H1 (cell line): ENCODE data around the gene ESYT2. TPM values are rescaled to one million over a fixed set of nuclear protein-coding genes. Genes with fewer than 3 reads are reported as not detected.

Experiments
- CTCF ChIA-PET: fragments of 300-600 bp; sonication (Branson Sonifier 250); formaldehyde crosslinking; loops from one replicate; lab custom pipeline; 2021; ENCODE audit not compliant: partially characterized antibody; lab: Charles Lee
- POLR2A ChIA-PET: fragments of 300-600 bp; sonication (Branson Sonifier 250); formaldehyde crosslinking; loops from one replicate; lab custom pipeline; 2021; ENCODE audit warnings: inconsistent platforms; ENCODE audit not compliant: partially characterized antibody; lab: Charles Lee
- DNase-seq, 2 experiments: peaks; one replicate each; pipeline versions ENCODE4 v3.0.0 to v3.0.0-alpha.2; 2010 to 2022; ENCODE audit warnings: low spot score in 2 of 2, low read depth in 1 of 2, mixed read lengths in 1 of 2
- FAIRE-seq: peaks from 2 replicates; lab custom pipeline; 2011; peaks lifted over from hg19 to GRCh38; lab: Jason Lieb, UNC
- H2AFZ ChIP-seq: 2 replicates; pipeline ENCODE4 v1.8.1; 2012; ENCODE audit warnings: low read length, inconsistent platforms
- H2AK5ac ChIP-seq: 2 replicates; pipeline ENCODE4 v1.6.1; 2013; ENCODE audit warnings: low read depth, low read length
- H2BK120ac ChIP-seq: replicated peaks from 2 replicates; pipeline ENCODE3; 2013; ENCODE audit warnings: low read depth, low read length, inconsistent platforms
- H2BK12ac ChIP-seq: 2 replicates; pipeline ENCODE4 v1.6.1; 2013; ENCODE audit warnings: low read depth, low read length
- H2BK15ac ChIP-seq: 2 replicates; pipeline ENCODE4 v1.6.1; 2013; ENCODE audit warnings: low read length
- H2BK20ac ChIP-seq: 2 replicates; pipeline ENCODE4 v1.6.1; 2013; ENCODE audit warnings: low read length
- H2BK5ac ChIP-seq: 2 replicates; pipeline ENCODE4 v1.6.1; 2013; ENCODE audit warnings: low read depth, low read length
- H3K14ac ChIP-seq: 2 replicates; pipeline ENCODE4 v1.6.1; 2013; ENCODE audit warnings: inconsistent platforms; ENCODE audit not compliant: insufficient read length
- H3K18ac ChIP-seq: 2 replicates; pipeline ENCODE4 v1.6.1; 2013; ENCODE audit warnings: low read length; ENCODE audit errors: extremely low read depth
- H3K23ac ChIP-seq: 2 replicates; pipeline ENCODE4 v1.6.1; 2013; ENCODE audit warnings: inconsistent platforms; ENCODE audit not compliant: insufficient read length
- H3K23me2 ChIP-seq: 2 replicates; pipeline ENCODE4 v1.6.1; 2013; ENCODE audit warnings: low read depth, low read length
- H3K27ac ChIP-seq: 2 replicates; pipeline ENCODE4 v1.6.1; 2011; ENCODE audit warnings: low read depth, low read length, inconsistent platforms
- H3K27me3 ChIP-seq, 4 experiments: replicated peaks in 1 of 4; 1 replicate in 1 of 4; 2 replicates in 3 of 4; pipeline versions ENCODE4 v1.6.1 to v1.8.1; 2011 to 2013; ENCODE audit warnings: low read length in 3 of 4, mild to moderate bottlenecking in 3 of 4, inconsistent platforms in 2 of 4, mixed read lengths in 2 of 4, moderate library complexity in 1 of 4; ENCODE audit not compliant: control insufficient read depth in 3 of 4, insufficient read depth in 3 of 4; ENCODE audit errors: extremely low read depth in 1 of 4
- H3K36me3 ChIP-seq, 4 experiments: 2 replicates each; pipeline versions ENCODE4 v1.6.1 to v1.8.1; 2011 to 2013; ENCODE audit warnings: mild to moderate bottlenecking in 4 of 4, low read length in 3 of 4, moderate library complexity in 2 of 4, control low read depth in 1 of 4, inconsistent platforms in 1 of 4; ENCODE audit not compliant: insufficient read depth in 4 of 4, control insufficient read depth in 2 of 4
- H3K4ac ChIP-seq: replicated peaks from 2 replicates; pipeline ENCODE3; 2013; ENCODE audit warnings: low read length, low read depth, mixed read lengths, inconsistent platforms; ENCODE audit not compliant: insufficient read length
- H3K4me1 ChIP-seq, 4 experiments: replicated peaks in 1 of 4; 1 replicate in 1 of 4; 2 replicates in 3 of 4; pipeline versions ENCODE4 v1.6.1 to v1.8.1; 2011 to 2013; ENCODE audit warnings: low read length in 3 of 4, inconsistent platforms in 2 of 4, mixed read lengths in 1 of 4; ENCODE audit not compliant: insufficient read depth in 4 of 4, control insufficient read depth in 3 of 4
- H3K4me2 ChIP-seq, 2 experiments: 2 replicates each; pipeline versions ENCODE4 v1.6.1 to v1.8.1; 2011 to 2013; ENCODE audit warnings: low read depth in 2 of 2, low read length in 2 of 2, control low read depth in 1 of 2, inconsistent platforms in 1 of 2, mild to moderate bottlenecking in 1 of 2; ENCODE audit not compliant: insufficient read depth in 1 of 2
- H3K4me3 ChIP-seq, 4 experiments: fragments of 200-600, 300-600 bp in 1 of 4; sonication (generic), shearing (Covaris generic), sonication (Bioruptor Twin) in 1 of 4; 2 replicates each; pipeline versions ENCODE4 v1.5.1 to v1.8.1; 2011 to 2016; ENCODE audit warnings: low read length in 4 of 4, low read depth in 3 of 4, control low read depth in 2 of 4, inconsistent platforms in 2 of 4, mild to moderate bottlenecking in 2 of 4, mixed read lengths in 1 of 4, moderate library complexity in 1 of 4; ENCODE audit not compliant: insufficient read depth in 2 of 4; ENCODE audit errors: extremely low read depth in 1 of 4
- H3K56ac ChIP-seq: replicated peaks from 2 replicates; pipeline ENCODE3; 2013; ENCODE audit warnings: low read depth, mild to moderate bottlenecking, mixed read lengths, low read length, inconsistent platforms; ENCODE audit not compliant: insufficient read length
- H3K79me1 ChIP-seq: 2 replicates; pipeline ENCODE4 v1.6.1; 2013; ENCODE audit warnings: low read depth, low read length, control low read depth
- H3K79me2 ChIP-seq, 2 experiments: 2 replicates each; pipeline versions ENCODE4 v1.6.1 to v1.8.1; 2012 to 2013; ENCODE audit warnings: low read length in 2 of 2, mild to moderate bottlenecking in 2 of 2, inconsistent platforms in 1 of 2; ENCODE audit not compliant: insufficient read depth in 2 of 2, control insufficient read depth in 1 of 2
- H3K9ac ChIP-seq, 4 experiments: replicated peaks in 1 of 4; 1 replicate in 1 of 4; 2 replicates in 3 of 4; pipeline versions ENCODE4 v1.6.1 to v1.8.1; 2011 to 2013; ENCODE audit warnings: low read depth in 3 of 4, low read length in 3 of 4, control low read depth in 2 of 4, mild to moderate bottlenecking in 2 of 4, moderate library complexity in 2 of 4, inconsistent platforms in 1 of 4; ENCODE audit errors: extremely low read depth in 1 of 4
- H3K9me3 ChIP-seq, 2 experiments: 2 replicates each; pipeline versions ENCODE4 v1.6.1 to v1.8.1; 2012 to 2013; ENCODE audit warnings: mild to moderate bottlenecking in 2 of 2, moderate library complexity in 2 of 2, control low read depth in 1 of 2, inconsistent platforms in 1 of 2, low read depth in 1 of 2, low read length in 1 of 2, mixed read lengths in 1 of 2; ENCODE audit not compliant: insufficient read depth in 2 of 2
- H4K20me1 ChIP-seq, 2 experiments: replicated peaks in 1 of 2; 2 replicates each; pipeline versions ENCODE3 to v1.8.1; 2011 to 2013; ENCODE audit warnings: inconsistent platforms in 2 of 2, low read length in 2 of 2, mild to moderate bottlenecking in 1 of 2; ENCODE audit not compliant: insufficient read depth in 2 of 2, control insufficient read depth in 1 of 2
- H4K5ac ChIP-seq: 2 replicates; pipeline ENCODE4 v1.6.1; 2013; ENCODE audit warnings: low read length, low read depth, mixed read lengths, inconsistent platforms; ENCODE audit not compliant: insufficient read length
- H4K8ac ChIP-seq: 2 replicates; pipeline ENCODE4 v1.8.0; 2013; ENCODE audit warnings: mild to moderate bottlenecking, moderate library complexity, low read length, inconsistent platforms; ENCODE audit not compliant: insufficient read depth; ENCODE audit errors: extremely low read depth
- H4K91ac ChIP-seq: replicated peaks from 2 replicates; pipeline ENCODE3; 2013; ENCODE audit warnings: low read length, mixed read lengths, inconsistent platforms; ENCODE audit not compliant: insufficient read length
- ATF2 ChIP-seq: IDR thresholded peaks from 2 replicates; pipeline ENCODE4 v1.6.1; 2012; ENCODE audit warnings: low read length, inconsistent platforms
- CBX8 ChIP-seq: fragments of 300-800, 300-1000 bp; sonication (generic); IDR thresholded peaks from 2 replicates; pipeline ENCODE4 v1.7.1; 2016; ENCODE audit warnings: low read depth, low read length, borderline replicate concordance
- EGR1 ChIP-seq: IDR thresholded peaks from 2 replicates; pipeline ENCODE4 v1.6.1; 2011; ENCODE audit warnings: low read depth, low read length, borderline replicate concordance
- EZH2 ChIP-seq: fragments of 200-600 bp; sonication (generic); IDR thresholded peaks from 2 replicates; pipeline ENCODE4 v1.7.1; 2012; ENCODE audit warnings: low read depth, mild to moderate bottlenecking, moderate library complexity, low read length, inconsistent platforms; ENCODE audit not compliant: severe bottlenecking
- POLR2AphosphoS5 ChIP-seq: IDR thresholded peaks from 2 replicates; pipeline ENCODE4 v1.6.1; 2011; ENCODE audit warnings: low read depth, low read length
- RNF2 ChIP-seq: fragments of 200-900, 300-1000 bp; sonication (generic); IDR thresholded peaks from 2 replicates; pipeline ENCODE4 v1.7.1; 2016; ENCODE audit warnings: borderline replicate concordance, low read depth, mild to moderate bottlenecking, antibody characterized with exemption, low read length; ENCODE audit not compliant: poor library complexity, severe bottlenecking; ENCODE audit errors: missing control alignments
- SRF ChIP-seq: IDR thresholded peaks from 2 replicates; pipeline ENCODE4 v1.6.1; 2011; ENCODE audit warnings: mild to moderate bottlenecking, low read depth, low read length, moderate library complexity
- TBP ChIP-seq: IDR thresholded peaks from 2 replicates; pipeline ENCODE4 v1.6.1; 2011; ENCODE audit warnings: low read depth, low read length, improper control_type of control experiment
- TEAD4 ChIP-seq: IDR thresholded peaks from 2 replicates; pipeline ENCODE4 v1.6.1; 2012; ENCODE audit warnings: low read depth, low read length, inconsistent platforms, mixed read lengths
- WGBS, 2 experiments: shearing (Covaris generic) in 1 of 2; methylation state at CpG; one replicate each; pipeline versions ENCODE4 v1.1.6 to v1.1.7; 2013 to 2015; ENCODE audit warnings: low lambda C conversion rate in 2 of 2, mixed read lengths in 2 of 2, inconsistent platforms in 1 of 2, low coverage in 1 of 2, missing lambda C conversion rate in 1 of 2; ENCODE audit not compliant: insufficient replicate concordance in 2 of 2, insufficient coverage in 1 of 2, insufficient read length in 1 of 2; ENCODE audit errors: extremely low coverage in 1 of 2, missing lambda C conversion rate in 1 of 2; 5-methylcytosine and 5-hydroxymethylcytosine counted together
- polyA plus RNA-seq, 7 experiments: library from polyadenylated mRNA; depleted of rRNA in 3 of 7; stranded (reverse) in 5 of 7; unstranded in 2 of 7; fragments of >200 nt in 5 of 7; fragments of 200-250 nt in 2 of 7; gene quantifications; 1 replicate in 5 of 7; 2 replicates in 1 of 7; 4 replicates in 1 of 7; pipeline versions ENCODE4 v1.2.1 to v1.2.3, GENCODE V29; 2011 to 2013; ENCODE audit warnings: missing spikeins in 2 of 7, mixed read lengths in 2 of 7
- total RNA-seq: library from RNA; stranded (reverse); fragmentation: NEBNext Ultra II Directional; extraction: Animal tissue kit (Norgen Biotek cat#: 25700); gene quantifications from 2 replicates; pipeline ENCODE4 v1.2.1, GENCODE V29; 2021

Gene ESYT2
- total and polyA plus RNA-seq, 2 of the 8 experiments (the other 6 are each of a cell fraction or from before 2014, with no cell fraction given) = 27.0 to 37.5 TPM

DNA sequence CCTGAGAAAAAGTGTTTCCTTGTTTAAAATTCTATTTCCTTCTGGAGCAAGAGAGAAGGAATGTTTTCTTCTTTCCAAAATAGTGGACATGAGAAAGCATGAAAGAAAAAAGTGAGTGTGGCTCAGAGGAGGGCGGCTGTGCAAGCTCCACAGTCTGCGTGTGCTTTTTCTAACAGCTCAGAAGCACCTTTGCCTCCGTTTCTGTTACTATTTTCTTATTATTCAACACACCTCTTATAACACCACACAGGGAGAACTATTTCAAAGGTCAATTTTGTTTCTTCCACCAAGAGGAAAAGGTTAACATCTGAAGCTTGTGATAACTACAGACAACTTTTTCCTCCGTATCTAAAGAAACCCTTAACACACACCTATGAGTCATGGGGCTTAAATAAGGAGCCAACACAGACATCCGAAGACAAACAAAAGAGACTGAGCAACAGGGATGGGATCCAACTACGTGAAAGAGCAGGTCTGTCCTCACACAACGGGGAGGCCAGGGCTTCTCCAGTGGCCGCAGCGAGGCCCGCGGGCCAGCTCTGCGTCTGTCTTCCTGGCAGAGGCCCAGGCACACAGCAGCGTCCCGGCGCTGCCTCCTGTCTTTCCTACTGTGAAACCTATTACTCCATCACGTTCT, 88.5 kb downstream of the ESYT2 start:
- no peak for TF ChIP-seq EGR1
- no peak for TF ChIP-seq SRF
- no peak for TF ChIP-seq CBX8
- no peak for TF ChIP-seq RNF2
- TF ChIP-seq ATF2 = no peak
- TF ChIP-seq TBP = no peak
- TF ChIP-seq POLR2AphosphoS5 = no peak
- no peak for TF ChIP-seq EZH2
- TF ChIP-seq TEAD4 = no peak
- no peaks in the 10 kb centered on the region for H3K27me3 ChIP-seq
- no peak overlapping the region for H3K18ac ChIP-seq
- no peak overlapping the region for H2BK120ac ChIP-seq
- POLR2A ChIA-PET = no interaction called here
- no peak overlapping the region for H2BK20ac ChIP-seq
- H3K9me3 ChIP-seq = no peaks in the 10 kb centered on the region
- no peak overlapping the region for H3K23ac ChIP-seq
- no peak overlapping the region for H2BK15ac ChIP-seq
- H3K27ac ChIP-seq = no peak overlapping the region
- no peaks in the 10 kb centered on the region for H3K4me1 ChIP-seq
- no peak overlapping the region for H3K4me2 ChIP-seq
- CTCF ChIA-PET = interaction anchor here (1.1 to 3.7 kb wide), 6 partner anchors 7 to 45 kb away, joined by 3 to 29 read pairs (median 8); partner anchors contain the start of gene NCAPG2
- peak in 1 of 2 experiments; percentile 31 for DNase-seq
- H2AFZ ChIP-seq = no peak overlapping the region
- no peak overlapping the region for H4K8ac ChIP-seq
- no peak overlapping the region for H2AK5ac ChIP-seq
- H2BK5ac ChIP-seq = no peak overlapping the region
- 93% methylated on average over 16 of the region's 16 CpGs; no CpG with 5 or more reads in 1 of the 2 experiments for WGBS, 2 experiments
- no peaks in the 10 kb centered on the region for H3K79me1 ChIP-seq
- H3K23me2 ChIP-seq = no peaks in the 10 kb centered on the region; the same call in 1 of the 2 replicates
- no peak overlapping the region for H3K9ac ChIP-seq
- H3K4ac ChIP-seq = no peak overlapping the region
- no peak overlapping the region for H4K91ac ChIP-seq
- H2BK12ac ChIP-seq = no peak overlapping the region
- H3K36me3 ChIP-seq = peaks cover 10 to 43% (median 31%) of the 10 kb centered on the region in 4 experiments
- H3K79me2 ChIP-seq = no peaks in the 10 kb centered on the region
- H3K56ac ChIP-seq = no peak overlapping the region
- no peak overlapping the region for H4K5ac ChIP-seq
- H3K4me3 ChIP-seq = no peak overlapping the region
- no peak overlapping the region for H3K14ac ChIP-seq
- FAIRE-seq = no peak
- peaks cover 2 to 3% of the 10 kb centered on the region in 2 experiments for H4K20me1 ChIP-seq
